HG02642 (cell line): ENCODE results near the gene PITX1.

Experiments
- ATAC-seq: cut with Tn5 transposase; IDR thresholded peaks from one replicate; pipeline ENCODE4 v1.9.1; 2021; ENCODE audit warnings: mild to moderate bottlenecking; ENCODE audit not compliant: unreplicated experiment, poor library complexity

The PITX1 gene

GRCh38 chr5:135045488-135045887 is 11.5 kb upstream of the PITX1 start:
- no peak for ATAC-seq

- ATAC-seq, result no peak
These were observed 8.6 kb upstream of the PITX1 start for GRCh38 chr5:135042595-135042994.

- no peak for ATAC-seq
These were observed 7.7 kb upstream of the PITX1 start for GRCh38 chr5:135041726-135042125.

- no peak for ATAC-seq
These were observed 7.1 kb upstream of the PITX1 start for GRCh38 chr5:135041145-135041587.

- ATAC-seq, result no peak
These were observed 6.5 kb upstream of the PITX1 start for GRCh38 chr5:135040333-135041144.

GRCh38 chr5:135040034-135040332 is 6.0 kb upstream of the PITX1 start:
- ATAC-seq, result no peak

- ATAC-seq, result no peak
These were observed 5.4 kb upstream of the PITX1 start for GRCh38 chr5:135039271-135040033.

GRCh38 chr5:135038813-135039270 is 4.8 kb upstream of the PITX1 start:
- ATAC-seq, result no peak

GRCh38 chr5:135038205-135038812 is 4.3 kb upstream of the PITX1 start:
- no peak for ATAC-seq

- no peak for ATAC-seq
These were observed 3.6 kb upstream of the PITX1 start for GRCh38 chr5:135037519-135038204.

GRCh38 chr5:135036405-135036804 is 2.4 kb upstream of the PITX1 start:
- no peak for ATAC-seq

- ATAC-seq, result no peak
These were observed 1.6 kb upstream of the PITX1 start for GRCh38 chr5:135035678-135036030.

- no peak for ATAC-seq
These were observed 1.1 kb upstream of the PITX1 start for GRCh38 chr5:135034963-135035677.

GRCh38 chr5:135034236-135034962 is 371 bp upstream of the PITX1 start:
- ATAC-seq, result no peak

GRCh38 chr5:135032999-135033861 is 798 bp downstream of the PITX1 start:
- ATAC-seq, result no peak

- no peak for ATAC-seq
These were observed 1.4 kb downstream of the PITX1 start for GRCh38 chr5:135032695-135032998.

- no peak for ATAC-seq
These were observed 2.0 kb downstream of the PITX1 start for GRCh38 chr5:135031813-135032694.
